Subcutaneous adipose tissue (tissue), 4 donors: ENCODE measurements around the gene FBXW4. TPM values are rescaled to one million over a fixed set of nuclear protein-coding genes. Genes with fewer than 3 reads are reported as not detected.

Source experiments
- CTCF ChIP-seq: fragments of 450-650 bp; IDR thresholded peaks from one replicate; pipeline ENCODE4 v1.5.1; 2016; ENCODE audit warnings: low read depth, mild to moderate bottlenecking, control low read depth, antibody characterized with exemption, moderate library complexity
- total RNA-seq, 4 donors: library from RNA; depleted of rRNA; stranded (reverse); fragments of >200 nt; gene quantifications; one replicate each; pipeline ENCODE4 v1.1.0, GENCODE V29; 2016

The FBXW4 gene
- total RNA-seq, 4 donors from 2014 or later, result 41.7 to 88.0 (median 57.7) TPM

GRCh38 chr10:101629837-101630632 is 64.9 kb downstream of the FBXW4 start:
- TF ChIP-seq CTCF, result no peak

GRCh38 chr10:101625821-101626412 is 69.1 kb downstream of the FBXW4 start:
- no peak for TF ChIP-seq CTCF

- TF ChIP-seq CTCF, result no peak
These were observed 70.4 kb downstream of the FBXW4 start for GRCh38 chr10:101624526-101625102.

GRCh38 chr10:101623528-101623927 is 71.4 kb downstream of the FBXW4 start:
- no peak for TF ChIP-seq CTCF

- no peak for TF ChIP-seq CTCF
These were observed 75.0 kb downstream of the FBXW4 start for GRCh38 chr10:101619983-101620382.

GRCh38 chr10:101618871-101619270 is 76.1 kb downstream of the FBXW4 start:
- TF ChIP-seq CTCF, result no peak

- TF ChIP-seq CTCF, result no peak
These were observed 77.0 kb downstream of the FBXW4 start for GRCh38 chr10:101617824-101618568.
